Measurements from ENCODE around the gene TMC6.
"Not testable (repeated sequence)": the region's sequence is repeated elsewhere in the genome, so short reads cannot be mapped to it uniquely, and the experiment has no call there.

TMC6 gene

GRCh38 chr17:78142119-78142861, 13.7 kb upstream of the TMC6 start:
- no peak for TF ChIP-seq CTCF (conservative IDR thresholded peaks at IDR 0.05; ENCODE audit: low read length)
- peak; percentile 13 for DNase-seq (ENCODE audit: low read depth)
- H3K4me3 ChIP-seq (ENCODE audit: low read length): no peak overlapping the region

GRCh38 chr17:78141437-78142118, 13.0 kb upstream of the TMC6 start:
- TF ChIP-seq CTCF (conservative IDR thresholded peaks at IDR 0.05; ENCODE audit: low read length): no peak
- DNase-seq (ENCODE audit: low read depth): no peak
- H3K4me3 ChIP-seq (ENCODE audit: low read length): no peak overlapping the region

- peak; percentile 53 for DNase-seq (ENCODE audit: low read depth)
- TF ChIP-seq CTCF (conservative IDR thresholded peaks at IDR 0.05; ENCODE audit: low read length): no peak
- no peak overlapping the region for H3K4me3 ChIP-seq (ENCODE audit: low read length)
These were observed 11.9 kb upstream of the TMC6 start for GRCh38 chr17:78140169-78141051.

GRCh38 chr17:78139861-78140168, 11.3 kb upstream of the TMC6 start:
- H3K4me3 ChIP-seq (ENCODE audit: low read length); DNase-seq (ENCODE audit: low read depth): not testable (repeated sequence)

- TF ChIP-seq CTCF (conservative IDR thresholded peaks at IDR 0.05; ENCODE audit: low read length): no peak
- no peak for DNase-seq (ENCODE audit: low read depth)
These were observed 9.9 kb upstream of the TMC6 start for GRCh38 chr17:78138204-78139060.

GRCh38 chr17:78137392-78138203, 9.0 kb upstream of the TMC6 start:
- no peak for DNase-seq (ENCODE audit: low read depth)

More at GRCh38 chr17:78138204-78139060, 9.9 kb upstream of the TMC6 start:
- H3K4me3 ChIP-seq (ENCODE audit: low read length): no peak overlapping the region

More at GRCh38 chr17:78137392-78138203, 9.0 kb upstream of the TMC6 start:
- peak; percentile 19; the same call in 1 of the 2 replicates for TF ChIP-seq CTCF (conservative IDR thresholded peaks at IDR 0.05; ENCODE audit: low read length)
- H3K4me3 ChIP-seq (ENCODE audit: low read length): no peak overlapping the region
